ENCODE results near the gene VSNL1.

DNA sequence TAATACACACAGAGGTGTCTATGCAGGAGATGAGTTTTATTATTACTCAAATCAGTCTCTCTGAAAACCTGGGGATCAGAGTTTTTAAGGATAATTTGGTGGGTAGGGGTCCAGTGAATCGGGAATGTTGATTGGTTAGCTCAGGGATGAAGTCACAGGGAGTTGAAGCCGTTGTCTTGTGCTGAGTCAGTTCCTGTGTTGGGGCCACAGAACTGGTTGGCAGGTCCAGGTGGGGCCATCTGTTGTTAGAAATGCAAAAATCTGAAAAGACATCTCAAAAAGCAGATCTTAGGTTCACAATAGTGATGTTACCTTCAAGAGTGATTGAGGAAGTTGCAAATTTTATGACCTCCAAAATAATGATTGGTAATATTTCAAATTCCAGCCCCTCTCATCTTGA lies 86.9 kb downstream of the VSNL1 start:
- TF ChIP-seq, protein P1, sequence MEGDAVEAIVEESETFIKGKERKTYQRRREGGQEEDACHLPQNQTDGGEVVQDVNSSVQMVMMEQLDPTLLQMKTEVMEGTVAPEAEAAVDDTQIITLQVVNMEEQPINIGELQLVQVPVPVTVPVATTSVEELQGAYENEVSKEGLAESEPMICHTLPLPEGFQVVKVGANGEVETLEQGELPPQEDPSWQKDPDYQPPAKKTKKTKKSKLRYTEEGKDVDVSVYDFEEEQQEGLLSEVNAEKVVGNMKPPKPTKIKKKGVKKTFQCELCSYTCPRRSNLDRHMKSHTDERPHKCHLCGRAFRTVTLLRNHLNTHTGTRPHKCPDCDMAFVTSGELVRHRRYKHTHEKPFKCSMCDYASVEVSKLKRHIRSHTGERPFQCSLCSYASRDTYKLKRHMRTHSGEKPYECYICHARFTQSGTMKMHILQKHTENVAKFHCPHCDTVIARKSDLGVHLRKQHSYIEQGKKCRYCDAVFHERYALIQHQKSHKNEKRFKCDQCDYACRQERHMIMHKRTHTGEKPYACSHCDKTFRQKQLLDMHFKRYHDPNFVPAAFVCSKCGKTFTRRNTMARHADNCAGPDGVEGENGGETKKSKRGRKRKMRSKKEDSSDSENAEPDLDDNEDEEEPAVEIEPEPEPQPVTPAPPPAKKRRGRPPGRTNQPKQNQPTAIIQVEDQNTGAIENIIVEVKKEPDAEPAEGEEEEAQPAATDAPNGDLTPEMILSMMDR (IDR thresholded peaks at IDR 0.05; ENCODE audit: insufficient read depth, low read length, poor library complexity, severe bottlenecking): no peak
- TF ChIP-seq EZH2phosphoT487 (conservative IDR thresholded peaks at IDR 0.05; ENCODE audit: low read length): no peak
